T47D (cell line): Measurements from ENCODE around the gene GLIS1.

ENCODE experiments used
- DNase-seq, 2 experiments: peaks; one replicate each; pipeline versions ENCODE4 v3.0.0 to v3.0.0-alpha.2; 2011 to 2012; ENCODE audit warnings: low read depth in 1 of 2, low spot score in 1 of 2
- JUND ChIP-seq: IDR thresholded peaks from 2 replicates; pipeline ENCODE4 v1.6.1; 2012; ENCODE audit warnings: low read depth
- in situ Hi-C: cut with HindIII; loops from 2 replicates; pipeline ENCODE4 v1.10.0; 2016; ENCODE audit warnings: low sequenced_read_pairs, low pct_unique_long_range_greater_than_20kb

The GLIS1 gene

GRCh38 chr1:53483656-53484055, 255.3 kb downstream of the GLIS1 start:
- in situ Hi-C loops, result no loop called here
- TF ChIP-seq JUND, result no peak
- DNase-seq, result no peak

- DNase-seq, result no peak
- no peak for TF ChIP-seq JUND
- in situ Hi-C loops, result no loop called here
These were observed 255.8 kb downstream of the GLIS1 start for GRCh38 chr1:53483170-53483569.

GRCh38 chr1:53482441-53483153, 256.4 kb downstream of the GLIS1 start:
- in situ Hi-C loops, result no loop called here
- TF ChIP-seq JUND, result no peak
- DNase-seq, result no peak

GRCh38 chr1:53481456-53481855, 257.5 kb downstream of the GLIS1 start:
- in situ Hi-C loops, result no loop called here
- TF ChIP-seq JUND, result no peak
- DNase-seq, result no peak

GRCh38 chr1:53480678-53481077, 258.3 kb downstream of the GLIS1 start:
- TF ChIP-seq JUND, result no peak
- DNase-seq, result no peak
- in situ Hi-C loops, result no loop called here

- in situ Hi-C loops, result no loop called here
- TF ChIP-seq JUND, result no peak
- no peak for DNase-seq
These were observed 260.5 kb downstream of the GLIS1 start for GRCh38 chr1:53478502-53478818.

GRCh38 chr1:53477651-53478501, 261.1 kb downstream of the GLIS1 start:
- in situ Hi-C loops, result no loop called here
- no peak for TF ChIP-seq JUND
- no peak for DNase-seq

- TF ChIP-seq JUND, result no peak
- in situ Hi-C loops, result no loop called here
- DNase-seq, result no peak
These were observed 262.4 kb downstream of the GLIS1 start for GRCh38 chr1:53476579-53476978.

- TF ChIP-seq JUND, result no peak
- no peak for DNase-seq
- in situ Hi-C loops, result no loop called here
These were observed 263.3 kb downstream of the GLIS1 start for GRCh38 chr1:53475664-53476063.

GRCh38 chr1:53473463-53473862, 265.5 kb downstream of the GLIS1 start:
- in situ Hi-C loops, result no loop called here
- no peak for DNase-seq
- TF ChIP-seq JUND, result no peak

GRCh38 chr1:53471000-53471399, 268.0 kb downstream of the GLIS1 start:
- TF ChIP-seq JUND, result no peak
- in situ Hi-C loops, result no loop called here
- DNase-seq, result no peak

- in situ Hi-C loops, result no loop called here
- TF ChIP-seq JUND, result no peak
These were observed 268.4 kb downstream of the GLIS1 start for GRCh38 chr1:53470584-53470983.

GRCh38 chr1:53470155-53470554, 268.8 kb downstream of the GLIS1 start:
- TF ChIP-seq JUND, result no peak
- in situ Hi-C loops, result no loop called here
- no peak for DNase-seq

More at GRCh38 chr1:53470584-53470983, 268.4 kb downstream of the GLIS1 start:
- no peak for DNase-seq

GRCh38 chr1:53469373-53469772, 269.6 kb downstream of the GLIS1 start:
- DNase-seq, result no peak
- no peak for TF ChIP-seq JUND
- in situ Hi-C loops, result no loop called here
